NCI-H2171 treated with DMSO at 0.1 percent for 48 hours (cell line): ENCODE measurements around the gene ABCD3.

Experiments
- DNase-seq: peaks from one replicate; lab custom pipeline; 2025; lab: John Stamatoyannopoulos, UW

The ABCD3 gene

GRCh38 chr1:94526152-94526980 is 108.2 kb downstream of the ABCD3 start:
- no peak for DNase-seq

- DNase-seq: no peak
Measured at GRCh38 chr1:94527447-94528031, 109.3 kb downstream of the ABCD3 start.

GRCh38 chr1:94528299-94528698 is 110.1 kb downstream of the ABCD3 start:
- DNase-seq: peak; percentile 24

GRCh38 chr1:94528826-94529225 is 110.6 kb downstream of the ABCD3 start:
- no peak for DNase-seq

GRCh38 chr1:94529416-94529815 is 111.2 kb downstream of the ABCD3 start:
- DNase-seq: no peak

GRCh38 chr1:94530373-94530878 is 112.2 kb downstream of the ABCD3 start:
- no peak for DNase-seq

GRCh38 chr1:94531664-94532063 is 113.5 kb downstream of the ABCD3 start:
- no peak for DNase-seq

- DNase-seq: no peak
Measured at GRCh38 chr1:94532077-94532476, 113.9 kb downstream of the ABCD3 start.

- DNase-seq: no peak
Measured at GRCh38 chr1:94535095-94535494, 116.9 kb downstream of the ABCD3 start.

- DNase-seq: no peak
Measured at GRCh38 chr1:94535879-94536278, 117.7 kb downstream of the ABCD3 start.

GRCh38 chr1:94537254-94537653 is 119.1 kb downstream of the ABCD3 start:
- no peak for DNase-seq

GRCh38 chr1:94538243-94538827 is 120.1 kb downstream of the ABCD3 start:
- DNase-seq: no peak

GRCh38 chr1:94539496-94539895 is 121.3 kb downstream of the ABCD3 start:
- no peak for DNase-seq

GRCh38 chr1:94540440-94541245 is 122.5 kb downstream of the ABCD3 start:
- DNase-seq: no peak

GRCh38 chr1:94541246-94542087 is 123.3 kb downstream of the ABCD3 start, which contains the start of gene F3:
TSS of gene F3 (minus strand) at chr1:94541759. CDS start at chr1:94541636, 123 bp downstream.
- peak; percentile 33 for DNase-seq

- no peak for DNase-seq
Measured at GRCh38 chr1:94542088-94542870, 124.1 kb downstream of the ABCD3 start.

- no peak for DNase-seq
Measured at GRCh38 chr1:94543001-94543400, 124.8 kb downstream of the ABCD3 start.

GRCh38 chr1:94543893-94544635 is 125.9 kb downstream of the ABCD3 start:
- DNase-seq: no peak

GRCh38 chr1:94544706-94545490 is 126.7 kb downstream of the ABCD3 start:
- no peak for DNase-seq
